ENCODE measurements around the gene KRT16.

DNA sequence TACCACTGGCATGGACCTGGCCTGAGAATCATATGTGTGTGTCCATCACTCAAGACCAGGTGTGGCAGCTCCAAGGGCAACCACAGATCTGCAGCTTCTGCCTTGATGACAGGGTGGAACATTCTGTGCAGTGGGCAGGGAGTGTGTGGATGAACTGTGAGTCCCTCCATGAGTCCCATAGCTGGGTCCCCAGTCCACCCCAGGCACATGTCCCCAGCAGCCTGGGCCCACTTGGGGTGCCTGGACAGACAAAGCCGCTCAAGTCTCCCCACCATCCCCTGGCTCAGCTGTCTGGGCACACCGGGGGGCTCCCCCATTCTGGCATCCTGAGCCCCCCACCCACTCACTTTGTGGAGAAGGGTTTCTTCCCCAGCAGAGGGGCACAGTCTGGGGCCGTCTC is 4.6 kb upstream of the KRT16 start:
- TF ChIP-seq, protein P1, sequence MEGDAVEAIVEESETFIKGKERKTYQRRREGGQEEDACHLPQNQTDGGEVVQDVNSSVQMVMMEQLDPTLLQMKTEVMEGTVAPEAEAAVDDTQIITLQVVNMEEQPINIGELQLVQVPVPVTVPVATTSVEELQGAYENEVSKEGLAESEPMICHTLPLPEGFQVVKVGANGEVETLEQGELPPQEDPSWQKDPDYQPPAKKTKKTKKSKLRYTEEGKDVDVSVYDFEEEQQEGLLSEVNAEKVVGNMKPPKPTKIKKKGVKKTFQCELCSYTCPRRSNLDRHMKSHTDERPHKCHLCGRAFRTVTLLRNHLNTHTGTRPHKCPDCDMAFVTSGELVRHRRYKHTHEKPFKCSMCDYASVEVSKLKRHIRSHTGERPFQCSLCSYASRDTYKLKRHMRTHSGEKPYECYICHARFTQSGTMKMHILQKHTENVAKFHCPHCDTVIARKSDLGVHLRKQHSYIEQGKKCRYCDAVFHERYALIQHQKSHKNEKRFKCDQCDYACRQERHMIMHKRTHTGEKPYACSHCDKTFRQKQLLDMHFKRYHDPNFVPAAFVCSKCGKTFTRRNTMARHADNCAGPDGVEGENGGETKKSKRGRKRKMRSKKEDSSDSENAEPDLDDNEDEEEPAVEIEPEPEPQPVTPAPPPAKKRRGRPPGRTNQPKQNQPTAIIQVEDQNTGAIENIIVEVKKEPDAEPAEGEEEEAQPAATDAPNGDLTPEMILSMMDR (IDR thresholded peaks at IDR 0.05): no peak
- no peak for TF ChIP-seq POLR2A (IDR thresholded peaks at IDR 0.05)
- no peak for TF ChIP-seq POLR2AphosphoS5 (IDR thresholded peaks at IDR 0.05)
